ENCODE measurements around the gene BBX.

The BBX gene

DNA sequence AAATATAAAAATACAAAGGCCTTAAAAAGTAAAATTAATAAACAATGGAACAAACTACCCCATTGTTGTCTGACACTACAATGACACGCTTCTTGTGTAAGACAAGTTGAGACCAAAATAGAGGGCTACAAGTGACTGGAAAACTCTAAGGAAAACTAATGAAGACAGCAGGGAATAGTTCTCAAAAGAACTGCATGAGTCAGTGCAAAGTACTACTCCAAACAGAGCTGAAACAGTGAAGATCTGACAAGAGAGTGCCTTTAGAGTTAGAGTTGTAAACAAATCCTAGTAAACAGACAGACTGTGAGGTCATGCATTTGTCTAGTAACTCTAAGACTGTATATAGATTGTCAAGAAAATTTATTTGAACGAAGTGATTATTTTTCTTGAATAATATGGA is 233.9 kb downstream of the BBX start:
- DNase-seq: no peak

DNA sequence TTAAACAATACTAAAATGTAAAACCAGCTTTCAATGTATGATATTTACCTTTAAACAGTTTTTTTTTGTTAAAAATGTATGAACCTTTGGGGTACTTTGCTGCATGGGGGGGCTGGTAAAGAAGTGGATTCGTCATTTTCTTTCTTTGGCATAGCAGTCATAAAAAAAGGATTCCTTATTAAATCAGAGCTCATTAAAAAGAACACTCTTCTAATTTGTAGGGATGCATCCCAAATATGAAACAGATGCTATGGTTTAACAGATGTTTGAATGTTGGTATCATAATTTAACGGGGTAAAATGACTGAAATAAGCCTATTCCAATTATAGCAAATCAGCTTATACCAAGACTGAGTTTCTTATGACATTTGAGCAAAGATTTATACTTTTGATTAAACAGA is 234.4 kb downstream of the BBX start:
- DNase-seq: no peak

DNA sequence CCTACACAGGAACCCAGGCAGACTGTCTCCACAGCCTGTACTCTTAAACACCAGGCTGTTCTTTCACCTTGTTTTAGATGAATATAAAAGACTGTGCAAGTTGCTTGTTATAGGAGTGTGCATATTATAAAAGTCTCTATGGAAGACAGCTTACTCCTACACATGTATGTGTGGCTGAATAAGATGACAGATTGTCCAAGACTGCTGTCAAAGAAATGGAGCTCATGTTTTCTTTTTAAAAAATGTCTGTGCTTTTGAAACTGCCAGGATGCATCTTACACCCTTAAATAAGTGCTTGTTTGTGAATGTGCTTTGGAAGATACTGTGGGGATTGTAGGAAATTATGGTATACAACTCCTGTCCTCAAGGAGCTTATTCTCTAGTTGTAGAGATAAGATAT is 237.4 kb downstream of the BBX start:
- no peak for DNase-seq

- no peak for DNase-seq
Observed at GRCh38 chr3:107761391-107761790, 238.6 kb downstream of the BBX start.

DNA sequence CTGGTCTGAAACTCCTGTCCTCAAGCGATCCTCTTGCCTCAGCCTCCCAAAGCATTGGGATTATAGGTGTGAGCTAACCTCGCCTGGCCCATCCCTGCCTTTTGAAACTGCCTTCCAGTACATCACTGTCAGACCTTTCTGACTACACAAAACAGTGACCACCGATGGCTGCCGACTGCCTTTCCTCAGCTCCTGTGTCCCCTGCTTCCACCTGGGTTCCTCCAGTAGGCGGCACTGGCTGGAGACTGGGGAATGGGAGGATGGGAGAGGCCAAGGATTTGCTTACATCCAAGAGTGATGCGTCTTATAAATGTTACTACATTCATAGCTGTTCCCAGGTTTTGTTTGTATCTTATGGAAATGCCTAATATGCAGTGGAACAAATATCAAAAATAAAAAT is 242.8 kb downstream of the BBX start:
- DNase-seq: no peak

GRCh38 chr3:107767897-107768605 is 245.3 kb downstream of the BBX start:
- DNase-seq: no peak

DNA sequence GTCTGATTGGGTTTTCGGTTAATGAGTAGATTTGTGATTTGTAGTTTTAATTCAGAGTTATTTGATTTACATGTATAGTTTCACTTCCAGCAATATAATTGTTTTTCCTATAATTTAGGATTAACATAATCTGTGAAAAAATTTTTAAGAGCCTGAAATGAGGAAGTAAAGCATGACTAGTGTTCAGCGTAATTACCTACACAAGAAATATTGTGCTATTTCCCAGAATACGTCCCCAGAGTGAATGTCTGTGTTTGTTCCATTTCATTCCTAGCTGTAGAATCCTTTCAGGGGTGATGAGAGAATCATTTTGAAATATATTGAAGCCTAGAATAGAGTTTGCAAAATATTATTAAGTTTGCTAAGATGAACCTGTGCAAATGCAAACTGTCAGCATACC is 247.1 kb downstream of the BBX start:
- no peak for DNase-seq

GRCh38 chr3:107772016-107772415 is 249.3 kb downstream of the BBX start:
- DNase-seq: no peak

DNA sequence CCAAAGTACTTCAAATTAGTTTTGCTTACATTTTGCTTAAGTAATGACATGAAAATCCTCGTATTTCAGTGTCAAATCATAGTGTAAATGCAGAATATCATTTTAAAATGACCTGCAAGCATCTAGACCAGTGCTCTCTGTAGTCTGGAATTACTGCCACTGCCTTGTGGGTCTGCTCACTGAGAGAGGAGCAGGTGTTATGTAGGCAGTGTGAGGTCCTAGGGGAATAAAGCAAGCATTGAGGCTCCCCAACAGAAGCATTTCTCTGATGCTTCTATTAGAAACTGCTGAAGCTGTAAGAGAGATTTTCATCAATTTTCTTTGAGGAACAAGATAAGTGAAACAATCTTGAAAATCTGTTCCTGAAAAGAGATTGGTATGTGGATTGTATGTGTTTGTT is 253.2 kb downstream of the BBX start:
- DNase-seq: no peak

DNA sequence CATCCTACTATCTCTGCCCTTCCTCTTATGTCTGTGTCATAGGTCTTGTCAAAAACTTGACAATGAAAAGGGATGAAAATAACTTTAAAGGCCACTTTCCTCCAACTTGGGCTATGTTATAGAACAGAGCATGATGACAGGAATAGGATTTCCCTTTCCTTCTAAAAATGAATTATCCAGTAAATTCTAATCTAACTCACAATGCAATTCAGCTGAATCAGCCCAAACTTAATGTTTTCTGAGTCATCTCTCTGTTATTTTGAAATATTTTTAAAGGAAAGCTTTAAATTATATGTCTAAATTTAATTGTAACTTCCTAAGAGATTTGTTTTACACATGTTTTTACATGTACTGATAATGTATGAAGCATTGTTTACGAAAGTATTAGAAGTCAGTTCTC is 258.5 kb downstream of the BBX start:
- no peak for DNase-seq

DNA sequence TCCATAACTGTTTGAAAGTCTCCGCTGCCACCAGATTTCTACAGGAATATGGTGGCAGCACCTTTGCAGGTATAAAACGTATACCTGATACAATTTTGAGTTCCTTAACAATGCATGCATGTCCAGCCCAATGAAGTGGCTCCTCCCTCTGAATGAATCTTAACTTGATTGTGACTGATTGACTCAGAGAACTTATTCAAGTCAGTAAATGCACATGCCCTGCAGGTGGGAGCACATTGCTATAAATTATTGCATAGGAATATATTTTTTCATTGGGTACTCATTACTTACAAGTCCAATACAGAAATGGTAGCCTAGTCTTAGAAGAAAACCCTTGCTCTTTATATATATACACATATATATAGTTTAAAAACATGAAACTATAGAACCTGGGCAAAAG is 259.3 kb downstream of the BBX start:
- DNase-seq: no peak

DNA sequence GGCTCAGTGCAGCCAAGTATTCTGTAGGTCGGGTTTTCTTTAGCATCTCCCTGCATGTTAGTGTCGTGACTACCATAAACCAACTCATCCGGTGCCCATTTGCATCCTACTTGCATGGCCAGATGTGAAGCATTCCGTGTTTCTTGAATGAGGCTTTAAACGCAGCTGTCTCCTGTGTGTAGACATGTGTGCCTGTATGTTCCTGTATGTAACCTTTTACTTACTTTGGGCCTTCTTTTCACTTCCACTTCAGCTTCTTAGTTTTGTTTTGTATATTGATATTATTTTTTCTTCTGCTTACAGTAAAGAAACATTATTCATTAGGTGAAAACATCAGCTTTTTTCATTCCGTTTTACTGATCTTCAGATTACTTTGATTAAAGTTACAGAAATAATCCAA is 267.9 kb downstream of the BBX start:
- no peak for DNase-seq

GRCh38 chr3:107791027-107791426 is 268.3 kb downstream of the BBX start:
- no peak for DNase-seq

- DNase-seq: no peak
Observed at GRCh38 chr3:107791450-107791849, 268.7 kb downstream of the BBX start.

- DNase-seq: no peak
Observed at GRCh38 chr3:107794664-107795443, 272.1 kb downstream of the BBX start.

DNA sequence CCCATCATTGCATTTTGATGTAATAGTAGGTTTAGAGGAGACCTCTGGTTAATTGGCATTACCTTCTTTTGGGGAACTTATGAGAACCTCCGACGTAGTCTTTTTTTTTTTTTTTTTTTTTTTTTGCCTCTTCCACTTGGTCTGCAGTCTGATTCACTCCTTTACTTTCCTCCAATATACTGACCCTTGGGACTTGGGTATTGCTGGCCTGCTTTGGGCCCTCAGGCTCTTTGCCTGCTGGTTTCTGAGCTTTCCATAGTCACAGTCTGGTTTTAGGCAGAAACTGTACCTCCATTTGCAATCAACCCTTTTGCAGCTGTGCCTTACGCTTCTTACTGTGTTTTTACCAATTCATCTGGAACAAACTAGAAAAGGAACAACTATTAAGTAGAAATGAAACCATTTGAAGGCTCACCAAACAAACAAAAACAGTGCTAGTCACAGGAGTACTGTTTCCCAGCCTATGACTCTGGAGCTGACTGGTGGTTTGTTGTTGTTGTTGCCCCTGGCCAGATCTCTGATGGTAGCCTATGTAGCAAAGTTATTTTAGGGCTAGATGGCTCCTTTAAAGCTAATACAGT is 272.8 kb downstream of the BBX start:
- DNase-seq: no peak

DNA sequence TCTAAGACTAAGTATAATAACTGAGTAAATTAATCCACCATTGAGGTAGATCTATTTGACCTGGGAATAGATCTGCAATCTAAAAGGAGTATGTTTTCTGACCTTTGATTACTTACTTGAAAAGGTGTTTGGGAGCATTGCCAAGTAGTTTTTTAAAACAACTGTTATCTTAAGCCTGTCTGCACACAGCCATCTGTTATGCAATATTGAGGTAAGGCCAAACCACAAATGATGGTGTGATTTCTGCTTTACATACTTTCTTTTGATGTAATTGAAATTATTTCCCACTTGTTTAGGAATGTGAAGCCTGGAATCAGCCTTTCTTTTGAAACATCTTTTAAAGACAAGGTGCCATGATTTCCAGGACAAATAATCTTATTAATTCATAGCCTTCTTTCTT is 274.0 kb downstream of the BBX start:
- DNase-seq: no peak

DNA sequence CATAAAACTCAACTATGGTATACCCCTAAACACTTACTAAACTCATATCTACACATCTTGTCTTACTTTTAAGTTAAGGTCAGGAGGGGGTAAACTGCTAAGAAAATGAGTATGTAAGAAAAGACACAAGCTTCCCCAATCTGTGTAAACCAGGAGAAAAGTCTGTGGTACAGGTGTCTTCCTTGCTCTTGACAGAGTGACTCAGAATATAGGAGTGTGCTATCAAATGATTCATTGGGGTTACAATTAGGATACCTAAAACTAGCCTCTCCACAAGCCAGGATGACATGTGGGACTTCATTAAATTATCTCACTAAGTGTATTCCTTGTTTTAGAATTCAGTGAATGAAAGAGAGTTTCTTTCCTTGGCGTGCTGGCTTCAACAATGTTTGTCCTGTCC is 274.8 kb downstream of the BBX start:
- DNase-seq: no peak

DNA sequence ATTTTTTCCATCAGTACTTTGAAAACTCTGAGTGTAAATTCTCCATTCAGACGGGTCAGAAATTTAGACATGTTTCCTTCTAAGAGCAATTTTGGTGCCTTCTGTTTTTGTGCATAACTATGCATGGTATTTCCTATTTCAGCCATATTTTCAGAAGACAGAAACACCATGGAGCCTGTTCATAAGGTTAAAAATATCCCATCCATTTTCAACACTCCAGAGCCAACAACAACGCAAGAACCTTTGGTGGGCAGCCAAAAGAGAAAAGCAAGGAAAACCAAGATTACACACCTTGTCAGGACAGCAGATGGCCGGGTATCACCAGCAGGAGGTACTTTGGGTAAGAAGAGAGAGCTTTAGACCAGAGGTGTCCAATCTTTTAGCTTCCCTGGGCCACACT is 275.6 kb downstream of the BBX start:
- no peak for DNase-seq

- DNase-seq: no peak
Observed at GRCh38 chr3:107800710-107801109, 277.9 kb downstream of the BBX start.

DNA sequence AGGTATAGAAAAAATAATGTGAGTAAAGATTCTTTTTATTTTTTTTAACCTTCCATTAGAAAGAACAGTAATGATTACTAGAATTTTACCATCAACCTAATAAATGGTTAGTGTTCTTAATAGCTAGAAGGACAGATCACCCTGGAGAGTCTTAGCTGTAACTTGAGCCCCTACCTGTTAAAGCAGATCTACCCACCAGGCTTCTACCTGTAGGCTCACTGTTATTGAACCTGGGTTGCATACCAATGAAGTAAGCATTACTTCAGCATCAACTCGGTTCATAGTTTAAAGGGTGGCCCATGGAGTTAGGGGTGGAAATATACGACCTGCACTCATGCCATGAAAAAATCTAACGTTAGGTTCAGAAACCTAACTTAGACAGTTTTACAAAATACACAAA is 280.4 kb downstream of the BBX start:
- DNase-seq: no peak

DNA sequence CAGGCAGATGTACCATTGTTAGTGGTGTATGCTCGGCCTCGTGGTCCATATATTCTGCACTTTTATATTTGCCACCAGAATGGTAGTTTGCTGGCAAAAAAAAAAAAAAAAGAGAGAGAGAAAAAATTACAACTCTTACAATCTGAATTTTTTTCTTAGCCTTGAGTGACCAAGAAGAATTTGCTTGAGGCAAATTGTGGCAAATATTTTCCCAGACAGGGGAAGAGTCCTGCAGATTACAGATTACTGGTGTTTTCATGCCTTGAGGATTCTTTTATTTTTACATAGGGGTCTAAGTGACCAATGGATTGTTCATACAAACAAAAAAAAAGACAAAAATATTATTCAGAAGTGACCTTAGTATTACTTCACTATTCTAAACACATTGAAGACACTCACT is 283.3 kb downstream of the BBX start:
- DNase-seq: no peak

DNA sequence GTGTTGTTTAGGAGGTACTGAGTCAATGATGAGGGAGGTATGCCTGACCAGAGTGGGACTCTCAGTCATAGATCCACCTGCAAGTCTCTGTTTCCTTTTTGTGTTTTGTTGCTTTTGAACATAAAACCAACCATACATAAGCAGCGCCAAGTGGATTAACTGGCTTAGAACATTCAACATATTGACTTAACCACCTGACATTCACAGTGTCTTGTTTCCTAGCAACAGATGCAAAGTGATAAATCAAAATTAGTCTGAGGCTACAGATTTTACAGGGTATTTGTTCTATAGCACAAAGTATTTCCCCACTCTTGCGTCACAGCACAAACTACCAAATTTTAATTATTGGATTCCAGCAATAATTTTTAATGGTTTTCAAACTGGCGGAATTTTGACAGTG is 283.8 kb downstream of the BBX start:
- DNase-seq: no peak
